GM12878 (cell line): ENCODE data around the gene PCSK6. TPM values are rescaled to one million over a fixed set of nuclear protein-coding genes. Genes with fewer than 3 reads are reported as not detected.
A peak's percentile ranks its signal among the peaks of the same experiment; 100 is the strongest.

Experiments used
- BACH1 ChIP-seq: fragments of 450-650 bp; IDR thresholded peaks from 2 replicates; pipeline ENCODE4 v1.6.1; 2017; ENCODE audit warnings: mild to moderate bottlenecking, borderline replicate concordance
- BCL11A ChIP-seq: IDR thresholded peaks from 2 replicates; pipeline ENCODE4 v1.6.1; 2011; ENCODE audit warnings: low read depth, low read length
- CHD4 ChIP-seq: fragments of 200-600 bp; sonication (generic); IDR thresholded peaks from 2 replicates; pipeline ENCODE4 v1.6.1; 2016; ENCODE audit warnings: mild to moderate bottlenecking
- EGR1 ChIP-seq, 2 experiments: IDR thresholded peaks; 1 replicate in 1 of 2; 2 replicates in 1 of 2; pipeline ENCODE4 v1.6.1; 2011 to 2012; ENCODE audit warnings: low read depth in 2 of 2, low read length in 2 of 2, borderline replicate concordance in 1 of 2, mild to moderate bottlenecking in 1 of 2, moderate library complexity in 1 of 2
- GATAD2B ChIP-seq: fragments of 450-650 bp; conservative IDR thresholded peaks from 2 replicates; pipeline ENCODE4 v1.6.1; 2017; ENCODE audit warnings: low read depth, mild to moderate bottlenecking, moderate library complexity
- IKZF1 ChIP-seq: fragments of 450-650 bp; conservative IDR thresholded peaks from 2 replicates; pipeline ENCODE4 v1.6.1; 2017; ENCODE audit warnings: antibody characterized with exemption, mild to moderate bottlenecking
- MEF2A ChIP-seq: IDR thresholded peaks from 2 replicates; pipeline ENCODE4 v1.6.1; 2011; ENCODE audit warnings: low read depth, mild to moderate bottlenecking, low read length, moderate library complexity; ENCODE audit not compliant: insufficient read depth
- MXI1 ChIP-seq: fragments of 150-350 bp; IDR thresholded peaks from 2 replicates; pipeline ENCODE4 v1.6.1; 2011; ENCODE audit warnings: low read depth, mild to moderate bottlenecking, inconsistent platforms, low read length, improper control_type of control experiment
- NFYB ChIP-seq: IDR thresholded peaks from 2 replicates; pipeline ENCODE4 v1.6.1; 2011; ENCODE audit warnings: low read depth, mild to moderate bottlenecking, low read length, improper control_type of control experiment, moderate library complexity; ENCODE audit not compliant: insufficient read depth
- NR2F1 ChIP-seq: fragments of 450-650 bp; conservative IDR thresholded peaks from 2 replicates; pipeline ENCODE4 v1.6.1; 2017; ENCODE audit warnings: mild to moderate bottlenecking
- POLR2A ChIP-seq: IDR thresholded peaks from 2 replicates; pipeline ENCODE4 v1.6.1; 2011; ENCODE audit warnings: low read depth, mild to moderate bottlenecking, low read length
- RFX5 ChIP-seq: IDR thresholded peaks from 2 replicates; pipeline ENCODE4 v1.6.1; 2011; ENCODE audit warnings: low read depth, low read length, improper control_type of control experiment
- SMC3 ChIP-seq: IDR thresholded peaks from 2 replicates; pipeline ENCODE4 v1.6.1; 2011; ENCODE audit warnings: low read length, improper control_type of control experiment, borderline replicate concordance
- WRNIP1 ChIP-seq: IDR thresholded peaks from 2 replicates; pipeline ENCODE4 v1.6.1; 2011; ENCODE audit warnings: low read depth, low read length, improper control_type of control experiment, borderline replicate concordance
- ZNF207 ChIP-seq: fragments of 450-650 bp; IDR thresholded peaks from 2 replicates; pipeline ENCODE4 v1.6.1; 2014; ENCODE audit warnings: antibody characterized with exemption, mild to moderate bottlenecking, borderline replicate concordance
- ZNF217 ChIP-seq: fragments of 450-650 bp; IDR thresholded peaks from 2 replicates; pipeline ENCODE4 v1.6.1; 2017; ENCODE audit warnings: antibody characterized with exemption, mild to moderate bottlenecking
- polyA plus RNA-seq, 11 experiments: library from polyadenylated mRNA; depleted of rRNA in 4 of 11; unstranded in 6 of 11; stranded (reverse) in 5 of 11; fragments of >200 nt; fragmentation: Nextera tagmentation in 4 of 11; fragmentation: Illumina TruSeq in 1 of 11; extraction: Ambion mirVana in 4 of 11; extraction: Trizol in 1 of 11; gene quantifications; 1 replicate in 1 of 11; 2 replicates in 10 of 11; pipeline versions ENCODE4 v1.2.1 to v1.2.3, GENCODE V29; 2011 to 2016; ENCODE audit warnings: inconsistent platforms in 2 of 11, missing spikeins in 2 of 11, low read depth in 1 of 11
- total RNA-seq, 4 experiments: library from RNA; depleted of rRNA in 3 of 4; stranded (reverse); fragments of >200 nt in 3 of 4; fragmentation: Illumina TruSeq in 1 of 4; extraction: Trizol in 1 of 4; gene quantifications; 2 replicates each; pipeline versions ENCODE4 v1.2.1 to v1.2.3, GENCODE V29; 2013 to 2021
- TF ChIP-seq, protein P1 (sequence below): fragments of 450-650 bp; IDR thresholded peaks from 2 replicates; pipeline ENCODE4 v1.6.1; 2017; ENCODE audit warnings: borderline replicate concordance
- TF ChIP-seq, protein P2 (sequence below): fragments of 450-650 bp; IDR thresholded peaks from 2 replicates; pipeline ENCODE4 v1.6.1; 2014; ENCODE audit warnings: mild to moderate bottlenecking
- TF ChIP-seq, protein P3 (sequence below): fragments of 450-650 bp; IDR thresholded peaks from 2 replicates; pipeline ENCODE4 v1.6.1; 2017; ENCODE audit warnings: mild to moderate bottlenecking, moderate library complexity
- TF ChIP-seq, protein P4 (sequence below): fragments of 150-350 bp; IDR thresholded peaks from 2 replicates; pipeline ENCODE4 v1.6.1; 2016; ENCODE audit warnings: low read depth, low read length

Gene PCSK6
- total and polyA plus RNA-seq, 10 of the 15 experiments (the other 5 are each of a cell fraction or from before 2014, with no cell fraction given) = 0.19 to 0.67 (median 0.25) TPM; not detected in 4

DNA sequence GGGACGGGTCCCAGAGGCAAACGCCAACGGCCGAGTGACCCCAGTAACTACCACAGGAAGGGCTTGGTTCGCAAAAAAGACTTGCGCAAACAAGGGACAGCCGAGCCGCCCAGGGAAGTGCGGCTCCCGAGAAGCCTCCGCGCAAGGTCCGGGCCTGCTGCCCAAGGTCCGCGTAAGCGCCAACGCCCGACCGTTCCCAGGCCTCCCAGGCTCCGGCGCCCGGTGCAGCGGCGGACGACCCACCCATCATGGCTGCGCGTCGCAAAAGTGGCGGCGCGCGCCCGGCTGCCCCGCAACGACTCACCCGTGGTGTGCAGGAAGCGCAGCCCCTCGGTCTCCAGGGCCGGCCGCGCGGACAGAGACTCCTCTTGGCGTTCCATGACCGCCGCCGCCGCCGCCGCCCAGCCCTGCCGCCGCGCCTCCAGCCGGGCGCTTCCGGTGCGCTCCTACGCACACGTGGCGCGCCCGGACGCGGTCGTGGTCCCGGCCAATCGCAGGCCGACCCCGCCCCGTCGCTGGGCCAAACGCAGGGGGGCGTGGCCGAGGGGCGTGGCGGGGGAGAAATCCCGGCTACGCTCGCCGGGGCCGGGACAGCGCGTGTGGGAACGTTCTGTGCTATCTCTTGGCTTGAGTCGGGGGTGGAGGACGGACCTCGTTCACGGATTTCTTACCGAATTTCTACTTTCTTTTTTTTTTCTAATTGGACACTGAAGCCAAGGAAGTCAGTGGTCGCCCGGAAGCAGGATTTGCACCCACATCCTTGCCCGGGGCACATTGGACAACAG lies 212.3 kb downstream of the PCSK6 start, which contains the start of gene SELENOS (continued):
- TF ChIP-seq MEF2A (no peak), IKZF1 (peak; percentile 83), ZNF207 (peak; percentile 82; the same call in 1 of the 2 replicates), SMC3 (no peak), ZNF217 (0 out of 2 replicates have a peak, but pooled peaks have one; percentile 31), BACH1 (peak; percentile 89), GATAD2B (peak; percentile 93), WRNIP1 (no peak), NFYB (peak; percentile 69; the same call in 1 of the 2 replicates), MXI1 (peak; percentile 85), NR2F1 (peak; percentile 59; the same call in 1 of the 2 replicates), POLR2A (peak; percentile 82), CHD4 (no peak), EGR1 (IDR thresholded peaks at IDR 0.05; ENCODE audit: borderline replicate concordance in 1 of 2, low read depth in 2 of 2, low read length in 2 of 2) (no peak), BCL11A (no peak), RFX5 (peak; percentile 87)
- TF ChIP-seq, protein P1, sequence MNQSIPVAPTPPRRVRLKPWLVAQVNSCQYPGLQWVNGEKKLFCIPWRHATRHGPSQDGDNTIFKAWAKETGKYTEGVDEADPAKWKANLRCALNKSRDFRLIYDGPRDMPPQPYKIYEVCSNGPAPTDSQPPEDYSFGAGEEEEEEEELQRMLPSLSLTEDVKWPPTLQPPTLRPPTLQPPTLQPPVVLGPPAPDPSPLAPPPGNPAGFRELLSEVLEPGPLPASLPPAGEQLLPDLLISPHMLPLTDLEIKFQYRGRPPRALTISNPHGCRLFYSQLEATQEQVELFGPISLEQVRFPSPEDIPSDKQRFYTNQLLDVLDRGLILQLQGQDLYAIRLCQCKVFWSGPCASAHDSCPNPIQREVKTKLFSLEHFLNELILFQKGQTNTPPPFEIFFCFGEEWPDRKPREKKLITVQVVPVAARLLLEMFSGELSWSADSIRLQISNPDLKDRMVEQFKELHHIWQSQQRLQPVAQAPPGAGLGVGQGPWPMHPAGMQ = no peak
- TF ChIP-seq, protein P2, sequence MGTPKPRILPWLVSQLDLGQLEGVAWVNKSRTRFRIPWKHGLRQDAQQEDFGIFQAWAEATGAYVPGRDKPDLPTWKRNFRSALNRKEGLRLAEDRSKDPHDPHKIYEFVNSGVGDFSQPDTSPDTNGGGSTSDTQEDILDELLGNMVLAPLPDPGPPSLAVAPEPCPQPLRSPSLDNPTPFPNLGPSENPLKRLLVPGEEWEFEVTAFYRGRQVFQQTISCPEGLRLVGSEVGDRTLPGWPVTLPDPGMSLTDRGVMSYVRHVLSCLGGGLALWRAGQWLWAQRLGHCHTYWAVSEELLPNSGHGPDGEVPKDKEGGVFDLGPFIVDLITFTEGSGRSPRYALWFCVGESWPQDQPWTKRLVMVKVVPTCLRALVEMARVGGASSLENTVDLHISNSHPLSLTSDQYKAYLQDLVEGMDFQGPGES = no peak
- TF ChIP-seq, protein P3, sequence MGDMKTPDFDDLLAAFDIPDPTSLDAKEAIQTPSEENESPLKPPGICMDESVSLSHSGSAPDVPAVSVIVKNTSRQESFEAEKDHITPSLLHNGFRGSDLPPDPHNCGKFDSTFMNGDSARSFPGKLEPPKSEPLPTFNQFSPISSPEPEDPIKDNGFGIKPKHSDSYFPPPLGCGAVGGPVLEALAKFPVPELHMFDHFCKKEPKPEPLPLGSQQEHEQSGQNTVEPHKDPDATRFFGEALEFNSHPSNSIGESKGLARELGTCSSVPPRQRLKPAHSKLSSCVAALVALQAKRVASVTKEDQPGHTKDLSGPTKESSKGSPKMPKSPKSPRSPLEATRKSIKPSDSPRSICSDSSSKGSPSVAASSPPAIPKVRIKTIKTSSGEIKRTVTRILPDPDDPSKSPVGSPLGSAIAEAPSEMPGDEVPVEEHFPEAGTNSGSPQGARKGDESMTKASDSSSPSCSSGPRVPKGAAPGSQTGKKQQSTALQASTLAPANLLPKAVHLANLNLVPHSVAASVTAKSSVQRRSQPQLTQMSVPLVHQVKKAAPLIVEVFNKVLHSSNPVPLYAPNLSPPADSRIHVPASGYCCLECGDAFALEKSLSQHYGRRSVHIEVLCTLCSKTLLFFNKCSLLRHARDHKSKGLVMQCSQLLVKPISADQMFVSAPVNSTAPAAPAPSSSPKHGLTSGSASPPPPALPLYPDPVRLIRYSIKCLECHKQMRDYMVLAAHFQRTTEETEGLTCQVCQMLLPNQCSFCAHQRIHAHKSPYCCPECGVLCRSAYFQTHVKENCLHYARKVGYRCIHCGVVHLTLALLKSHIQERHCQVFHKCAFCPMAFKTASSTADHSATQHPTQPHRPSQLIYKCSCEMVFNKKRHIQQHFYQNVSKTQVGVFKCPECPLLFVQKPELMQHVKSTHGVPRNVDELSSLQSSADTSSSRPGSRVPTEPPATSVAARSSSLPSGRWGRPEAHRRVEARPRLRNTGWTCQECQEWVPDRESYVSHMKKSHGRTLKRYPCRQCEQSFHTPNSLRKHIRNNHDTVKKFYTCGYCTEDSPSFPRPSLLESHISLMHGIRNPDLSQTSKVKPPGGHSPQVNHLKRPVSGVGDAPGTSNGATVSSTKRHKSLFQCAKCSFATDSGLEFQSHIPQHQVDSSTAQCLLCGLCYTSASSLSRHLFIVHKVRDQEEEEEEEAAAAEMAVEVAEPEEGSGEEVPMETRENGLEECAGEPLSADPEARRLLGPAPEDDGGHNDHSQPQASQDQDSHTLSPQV = peak; percentile 58; the same call in 1 of the 2 replicates
- TF ChIP-seq, protein P4, sequence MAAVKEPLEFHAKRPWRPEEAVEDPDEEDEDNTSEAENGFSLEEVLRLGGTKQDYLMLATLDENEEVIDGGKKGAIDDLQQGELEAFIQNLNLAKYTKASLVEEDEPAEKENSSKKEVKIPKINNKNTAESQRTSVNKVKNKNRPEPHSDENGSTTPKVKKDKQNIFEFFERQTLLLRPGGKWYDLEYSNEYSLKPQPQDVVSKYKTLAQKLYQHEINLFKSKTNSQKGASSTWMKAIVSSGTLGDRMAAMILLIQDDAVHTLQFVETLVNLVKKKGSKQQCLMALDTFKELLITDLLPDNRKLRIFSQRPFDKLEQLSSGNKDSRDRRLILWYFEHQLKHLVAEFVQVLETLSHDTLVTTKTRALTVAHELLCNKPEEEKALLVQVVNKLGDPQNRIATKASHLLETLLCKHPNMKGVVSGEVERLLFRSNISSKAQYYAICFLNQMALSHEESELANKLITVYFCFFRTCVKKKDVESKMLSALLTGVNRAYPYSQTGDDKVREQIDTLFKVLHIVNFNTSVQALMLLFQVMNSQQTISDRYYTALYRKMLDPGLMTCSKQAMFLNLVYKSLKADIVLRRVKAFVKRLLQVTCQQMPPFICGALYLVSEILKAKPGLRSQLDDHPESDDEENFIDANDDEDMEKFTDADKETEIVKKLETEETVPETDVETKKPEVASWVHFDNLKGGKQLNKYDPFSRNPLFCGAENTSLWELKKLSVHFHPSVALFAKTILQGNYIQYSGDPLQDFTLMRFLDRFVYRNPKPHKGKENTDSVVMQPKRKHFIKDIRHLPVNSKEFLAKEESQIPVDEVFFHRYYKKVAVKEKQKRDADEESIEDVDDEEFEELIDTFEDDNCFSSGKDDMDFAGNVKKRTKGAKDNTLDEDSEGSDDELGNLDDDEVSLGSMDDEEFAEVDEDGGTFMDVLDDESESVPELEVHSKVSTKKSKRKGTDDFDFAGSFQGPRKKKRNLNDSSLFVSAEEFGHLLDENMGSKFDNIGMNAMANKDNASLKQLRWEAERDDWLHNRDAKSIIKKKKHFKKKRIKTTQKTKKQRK = no peak
